Gastroesophageal sphincter (tissue), 3 donors: ENCODE results near the gene SPON1.

Source experiments
- EP300 ChIP-seq: sonication (generic); formaldehyde crosslinking; IDR thresholded peaks from one replicate; pipeline ENCODE4 v1.6.1; 2017; ENCODE audit warnings: antibody characterized with exemption, mild to moderate bottlenecking
- POLR2A ChIP-seq, 2 donors: fragments of 450-650 bp; IDR thresholded peaks; one replicate each; pipeline ENCODE4 v1.6.1; 2017; ENCODE audit warnings: antibody characterized with exemption in 2 of 2, mild to moderate bottlenecking in 2 of 2, moderate library complexity in 1 of 2
- POLR2AphosphoS5 ChIP-seq: sonication (generic); formaldehyde crosslinking; IDR thresholded peaks from one replicate; pipeline ENCODE4 v1.6.1; 2017; ENCODE audit warnings: antibody characterized with exemption
- TF ChIP-seq, protein P1 (sequence below), 4 experiments: fragments of 200-600 bp in 2 of 4; fragments of 450-650 bp in 2 of 4; sonication (generic) in 1 of 4; IDR thresholded peaks; one replicate each; pipeline ENCODE4 v1.5.1; 2017 to 2019; ENCODE audit warnings: antibody characterized with exemption in 4 of 4, mild to moderate bottlenecking in 2 of 4, moderate library complexity in 2 of 4

DNA sequence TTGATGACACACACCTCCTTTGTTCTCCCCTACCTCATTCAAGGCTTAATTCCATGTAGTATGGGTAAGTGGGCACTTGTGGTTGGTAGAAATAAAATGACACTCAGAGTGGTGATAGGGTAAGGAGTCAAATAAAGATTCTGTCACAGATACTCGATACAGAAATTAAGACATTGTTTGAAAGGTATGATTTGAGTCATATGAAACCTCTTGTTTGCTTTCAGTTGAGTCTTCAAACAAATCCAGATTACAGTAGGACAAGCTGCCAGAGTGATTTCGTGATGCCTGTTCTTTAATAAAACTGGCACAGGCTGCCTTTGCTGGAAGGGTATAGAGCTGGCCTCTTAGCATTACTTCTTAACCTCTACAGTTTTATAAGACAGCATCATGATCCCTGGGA is 182.4 kb downstream of the SPON1 start:
- TF ChIP-seq, protein P1, sequence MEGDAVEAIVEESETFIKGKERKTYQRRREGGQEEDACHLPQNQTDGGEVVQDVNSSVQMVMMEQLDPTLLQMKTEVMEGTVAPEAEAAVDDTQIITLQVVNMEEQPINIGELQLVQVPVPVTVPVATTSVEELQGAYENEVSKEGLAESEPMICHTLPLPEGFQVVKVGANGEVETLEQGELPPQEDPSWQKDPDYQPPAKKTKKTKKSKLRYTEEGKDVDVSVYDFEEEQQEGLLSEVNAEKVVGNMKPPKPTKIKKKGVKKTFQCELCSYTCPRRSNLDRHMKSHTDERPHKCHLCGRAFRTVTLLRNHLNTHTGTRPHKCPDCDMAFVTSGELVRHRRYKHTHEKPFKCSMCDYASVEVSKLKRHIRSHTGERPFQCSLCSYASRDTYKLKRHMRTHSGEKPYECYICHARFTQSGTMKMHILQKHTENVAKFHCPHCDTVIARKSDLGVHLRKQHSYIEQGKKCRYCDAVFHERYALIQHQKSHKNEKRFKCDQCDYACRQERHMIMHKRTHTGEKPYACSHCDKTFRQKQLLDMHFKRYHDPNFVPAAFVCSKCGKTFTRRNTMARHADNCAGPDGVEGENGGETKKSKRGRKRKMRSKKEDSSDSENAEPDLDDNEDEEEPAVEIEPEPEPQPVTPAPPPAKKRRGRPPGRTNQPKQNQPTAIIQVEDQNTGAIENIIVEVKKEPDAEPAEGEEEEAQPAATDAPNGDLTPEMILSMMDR (IDR thresholded peaks at IDR 0.05), result no peak
- no peak for TF ChIP-seq EP300
- no peak for TF ChIP-seq POLR2A (IDR thresholded peaks at IDR 0.05)
- TF ChIP-seq POLR2AphosphoS5, result no peak
